HepG2 (cell line): Measurements from ENCODE around the gene LLGL2. TPM values are rescaled to one million over a fixed set of nuclear protein-coding genes. Genes with fewer than 3 reads are reported as not detected.
A peak's percentile ranks its signal among the peaks of the same experiment; 100 is the strongest.

Experiments
- AGO1 ChIP-seq: fragments of 200-400 bp; formaldehyde crosslinking; IDR thresholded peaks from 2 replicates; pipeline ENCODE4 v1.6.1; 2017; ENCODE audit warnings: mild to moderate bottlenecking, low read depth, low read length, moderate library complexity; ENCODE audit not compliant: poor library complexity, severe bottlenecking
- CENPX ChIP-seq: sonication (generic); formaldehyde crosslinking; IDR thresholded peaks from 2 replicates; pipeline ENCODE4 v1.9.0; 2021; ENCODE audit warnings: mild to moderate bottlenecking, missing genetic modification reagents, moderate library complexity
- ELF4 ChIP-seq: sonication (generic); formaldehyde crosslinking; IDR thresholded peaks from 2 replicates; pipeline ENCODE4 v1.5.0; 2020; ENCODE audit warnings: missing genetic modification reagents, mild to moderate bottlenecking, moderate library complexity, borderline replicate concordance
- ELK4 ChIP-seq: sonication (generic); formaldehyde crosslinking; IDR thresholded peaks from 2 replicates; pipeline ENCODE4 v1.9.0; 2021; ENCODE audit warnings: missing genetic modification reagents, borderline replicate concordance
- NFE2L2 ChIP-seq: fragments of 150-350 bp; IDR thresholded peaks from 2 replicates; pipeline ENCODE4 v1.6.1; 2014; ENCODE audit warnings: low read length
- NONO ChIP-seq, 2 experiments: fragments of 450-650 bp in 1 of 2; sonication (generic) in 1 of 2; formaldehyde crosslinking in 1 of 2; IDR thresholded peaks in 1 of 2; conservative IDR thresholded peaks in 1 of 2; 2 replicates each; pipeline versions ENCODE4 v1.6.1 to v1.8.0; 2017 to 2022; ENCODE audit warnings: mild to moderate bottlenecking in 1 of 2, missing genetic modification reagents in 1 of 2, moderate library complexity in 1 of 2
- PTBP1 ChIP-seq: fragments of 200-400 bp; formaldehyde crosslinking; IDR thresholded peaks from 2 replicates; pipeline ENCODE4 v1.6.1; 2018; ENCODE audit warnings: low read length, low read depth; ENCODE audit not compliant: poor library complexity, severe bottlenecking
- SNRNP70 ChIP-seq: fragments of 200-400 bp; formaldehyde crosslinking; IDR thresholded peaks from 2 replicates; pipeline ENCODE4 v1.6.1; 2017; ENCODE audit warnings: mild to moderate bottlenecking, low read depth, low read length, moderate library complexity
- SOX13 ChIP-seq, 3 experiments: fragments of 450-650 bp in 1 of 3; sonication (generic) in 1 of 3; formaldehyde crosslinking in 1 of 3; IDR thresholded peaks in 2 of 3; conservative IDR thresholded peaks in 1 of 3; 2 replicates each; pipeline versions ENCODE4 v1.5.0 to v1.6.1; 2016 to 2020; ENCODE audit warnings: antibody characterized with exemption in 1 of 3, mild to moderate bottlenecking in 1 of 3, missing compliant biosample characterization in 1 of 3, missing genetic modification reagents in 1 of 3, moderate library complexity in 1 of 3
- ZFY ChIP-seq: sonication (generic); formaldehyde crosslinking; IDR thresholded peaks from 2 replicates; pipeline ENCODE4 v1.4.0; 2020; ENCODE audit warnings: missing genetic modification reagents
- ZMAT5 ChIP-seq: sonication (generic); formaldehyde crosslinking; IDR thresholded peaks from 2 replicates; pipeline ENCODE4 v1.5.0; 2020; ENCODE audit warnings: mild to moderate bottlenecking, low read depth, missing genetic modification reagents, borderline replicate concordance
- ZNF414 ChIP-seq: sonication (generic); formaldehyde crosslinking; IDR thresholded peaks from 2 replicates; pipeline ENCODE4 v1.5.0; 2020; ENCODE audit warnings: missing genetic modification reagents
- ZNF678 ChIP-seq: sonication (generic); formaldehyde crosslinking; IDR thresholded peaks from 2 replicates; pipeline ENCODE4 v1.4.0; 2020; ENCODE audit warnings: mild to moderate bottlenecking, missing genetic modification reagents
- ZNF773 ChIP-seq: sonication (generic); formaldehyde crosslinking; IDR thresholded peaks from 2 replicates; pipeline ENCODE4 v1.4.0; 2020; ENCODE audit warnings: missing genetic modification reagents, borderline replicate concordance
- polyA plus RNA-seq, 8 experiments: library from polyadenylated mRNA; depleted of rRNA in 3 of 8; stranded (reverse) in 7 of 8; unstranded in 1 of 8; fragments of >200 nt; fragmentation: Illumina TruSeq in 4 of 8; extraction: Trizol in 4 of 8; gene quantifications; 2 replicates each; pipeline versions ENCODE4 v1.2.1 to v1.2.3, GENCODE V29; 2011 to 2016; ENCODE audit warnings: low read depth in 4 of 8, missing spikeins in 1 of 8, mixed read lengths in 1 of 8; ENCODE audit not compliant: insufficient read depth in 1 of 8
- total RNA-seq, 5 experiments: library from RNA; depleted of rRNA; stranded (reverse); fragments of >200 nt; fragmentation: Illumina TruSeq; extraction: Trizol; gene quantifications; 2 replicates each; pipeline ENCODE4 v1.2.3, GENCODE V29; 2016; ENCODE audit warnings: low read depth in 1 of 5
- TF ChIP-seq, protein P1 (sequence below), 2 experiments: sonication (generic) in 1 of 2; formaldehyde crosslinking in 1 of 2; IDR thresholded peaks; 2 replicates each; pipeline versions ENCODE4 v1.5.1 to v1.6.1; 2011 to 2020; ENCODE audit warnings: borderline replicate concordance in 1 of 2, low read depth in 1 of 2, low read length in 1 of 2, mild to moderate bottlenecking in 1 of 2, missing genetic modification reagents in 1 of 2, moderate library complexity in 1 of 2

The LLGL2 gene
- total and polyA plus RNA-seq, 2 of the 13 experiments (the other 11 are each of a cell fraction or from before 2014, with no cell fraction given): 83.0 to 86.7 TPM

DNA sequence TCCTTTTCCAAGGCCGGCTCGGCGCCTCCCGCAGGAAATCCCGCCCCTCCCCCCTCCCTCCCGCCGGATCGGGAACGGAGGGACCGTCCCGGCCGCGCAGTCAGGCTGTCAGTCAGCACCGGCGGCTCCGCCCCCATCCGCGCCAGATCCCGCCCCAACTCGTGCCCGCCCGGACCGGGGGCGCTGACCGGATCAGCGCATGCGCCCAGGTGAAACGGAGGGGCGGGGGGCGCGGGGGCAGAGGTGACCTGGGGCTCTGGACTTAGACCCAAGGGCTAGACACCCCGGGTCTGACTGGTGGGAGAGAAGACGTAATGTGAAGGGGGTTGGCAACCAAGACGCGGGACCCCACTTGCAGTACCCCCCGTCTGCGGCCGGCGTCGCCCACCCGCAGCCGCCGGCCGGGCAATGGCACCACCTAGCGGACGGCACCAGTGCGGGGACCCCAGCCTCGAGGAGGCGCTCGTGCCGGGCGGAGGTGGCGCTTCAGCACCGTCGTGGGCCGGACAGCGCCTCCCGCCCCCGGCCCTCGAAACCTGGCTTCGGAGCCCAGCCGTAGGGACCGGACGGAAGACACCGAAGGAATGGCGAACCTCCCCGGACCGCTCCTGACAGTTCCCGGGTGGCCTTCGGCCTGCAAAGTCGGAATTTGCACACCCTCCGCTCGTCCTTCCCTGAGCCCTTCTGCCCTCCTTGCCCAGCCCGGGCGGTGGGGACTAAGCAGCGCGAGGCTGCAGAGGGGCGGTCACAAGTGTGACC lies 9.8 kb upstream of the LLGL2 start, which contains the start of gene CASKIN2 (continued):
- peak; percentile 74; the same call in 1 of the 2 replicates for TF ChIP-seq ZFY (CRISPR knock-in tag)
- no peak for TF ChIP-seq SNRNP70
- TF ChIP-seq, protein P1, sequence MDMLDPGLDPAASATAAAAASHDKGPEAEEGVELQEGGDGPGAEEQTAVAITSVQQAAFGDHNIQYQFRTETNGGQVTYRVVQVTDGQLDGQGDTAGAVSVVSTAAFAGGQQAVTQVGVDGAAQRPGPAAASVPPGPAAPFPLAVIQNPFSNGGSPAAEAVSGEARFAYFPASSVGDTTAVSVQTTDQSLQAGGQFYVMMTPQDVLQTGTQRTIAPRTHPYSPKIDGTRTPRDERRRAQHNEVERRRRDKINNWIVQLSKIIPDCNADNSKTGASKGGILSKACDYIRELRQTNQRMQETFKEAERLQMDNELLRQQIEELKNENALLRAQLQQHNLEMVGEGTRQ (IDR thresholded peaks at IDR 0.05; ENCODE audit: low read depth, low read length): no peak
- TF ChIP-seq, protein P1 (CRISPR knock-in tag; IDR thresholded peaks at IDR 0.05; ENCODE audit: borderline replicate concordance): 0 out of 2 replicates have a peak, but pooled peaks have one; percentile 28
- TF ChIP-seq CENPX (CRISPR knock-in tag): no peak; the same call in 1 of the 2 replicates
- TF ChIP-seq ELK4 (CRISPR knock-in tag): no peak; the same call in 1 of the 2 replicates
- peak; percentile 98 for TF ChIP-seq ZNF678 (CRISPR knock-in tag)
- peak; percentile 99; the same call in 1 of the 2 replicates for TF ChIP-seq ZNF414
- TF ChIP-seq NFE2L2: no peak
- peak; percentile 88 for TF ChIP-seq ELF4 (CRISPR knock-in tag)
- TF ChIP-seq ZMAT5: no peak
- TF ChIP-seq NONO (IDR thresholded peaks at IDR 0.05): no peak
- peak; percentile 90 for TF ChIP-seq NONO (CRISPR knock-in tag; conservative IDR thresholded peaks at IDR 0.05)
- TF ChIP-seq PTBP1: no peak
- peak; percentile 97 for TF ChIP-seq ZNF773 (CRISPR knock-in tag)
- TF ChIP-seq SOX13 (IDR thresholded peaks at IDR 0.05): no peak
- TF ChIP-seq SOX13 (CRISPR knock-in tag; conservative IDR thresholded peaks at IDR 0.05 in 1 of 2, IDR thresholded peaks at IDR 0.05 in 1 of 2): peak in 1 of 2 experiments; percentile 64; a peak in 2 of 4 replicates
- peak; percentile 84 for TF ChIP-seq AGO1
